ENCODE results near the gene KCNMB4.

- TF ChIP-seq GATA2 (IDR thresholded peaks at IDR 0.05; ENCODE audit: low read depth, low read length) (no peak), GATA3 (IDR thresholded peaks at IDR 0.05; ENCODE audit: low read depth, low read length) (no peak)
Measured at GRCh38 chr12:70449753-70450341, 83.8 kb downstream of the KCNMB4 start.

Data from SH-SY5Y (cell line).